GM12801 (cell line): ENCODE results near the gene ZNF106.

Experiments used
- TF ChIP-seq, protein P1 (sequence below): IDR thresholded peaks from one replicate; pipeline ENCODE4 v1.5.1; 2011; ENCODE audit warnings: control low read depth; ENCODE audit not compliant: insufficient read length; ENCODE audit errors: extremely low read depth

The ZNF106 gene

DNA sequence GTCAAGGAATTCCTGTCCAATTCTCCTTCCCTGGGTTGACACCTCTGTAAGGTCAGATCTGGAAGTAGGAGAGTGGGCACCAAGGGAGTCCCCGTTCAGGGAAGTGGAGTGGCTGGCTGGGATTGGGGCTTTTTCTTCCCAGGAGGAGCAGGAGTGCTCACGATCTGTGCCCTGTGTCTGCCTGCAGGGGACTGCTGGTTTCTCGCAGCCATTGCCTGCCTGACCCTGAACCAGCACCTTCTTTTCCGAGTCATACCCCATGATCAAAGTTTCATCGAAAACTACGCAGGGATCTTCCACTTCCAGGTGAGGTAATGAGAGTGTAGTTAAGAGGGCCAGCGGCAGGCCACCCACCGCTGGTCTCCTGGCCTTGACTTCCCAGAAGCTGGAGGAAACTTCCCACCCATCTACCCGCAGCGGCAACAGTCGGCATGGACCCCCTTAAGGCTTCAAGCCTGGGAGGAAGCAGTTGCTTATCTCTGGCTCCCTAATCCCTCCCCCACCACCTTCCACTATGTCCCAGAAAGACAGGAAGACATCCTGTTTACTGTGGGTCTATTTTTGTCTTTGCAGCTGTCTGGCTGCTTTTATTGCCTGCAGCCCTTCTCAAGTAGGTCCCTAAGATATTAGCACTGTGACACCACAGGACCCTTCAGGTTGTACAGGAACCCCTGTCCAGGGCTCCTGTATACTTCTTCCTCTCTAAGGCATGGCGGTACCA, 104.8 kb downstream of the ZNF106 start:
- TF ChIP-seq, protein P1, sequence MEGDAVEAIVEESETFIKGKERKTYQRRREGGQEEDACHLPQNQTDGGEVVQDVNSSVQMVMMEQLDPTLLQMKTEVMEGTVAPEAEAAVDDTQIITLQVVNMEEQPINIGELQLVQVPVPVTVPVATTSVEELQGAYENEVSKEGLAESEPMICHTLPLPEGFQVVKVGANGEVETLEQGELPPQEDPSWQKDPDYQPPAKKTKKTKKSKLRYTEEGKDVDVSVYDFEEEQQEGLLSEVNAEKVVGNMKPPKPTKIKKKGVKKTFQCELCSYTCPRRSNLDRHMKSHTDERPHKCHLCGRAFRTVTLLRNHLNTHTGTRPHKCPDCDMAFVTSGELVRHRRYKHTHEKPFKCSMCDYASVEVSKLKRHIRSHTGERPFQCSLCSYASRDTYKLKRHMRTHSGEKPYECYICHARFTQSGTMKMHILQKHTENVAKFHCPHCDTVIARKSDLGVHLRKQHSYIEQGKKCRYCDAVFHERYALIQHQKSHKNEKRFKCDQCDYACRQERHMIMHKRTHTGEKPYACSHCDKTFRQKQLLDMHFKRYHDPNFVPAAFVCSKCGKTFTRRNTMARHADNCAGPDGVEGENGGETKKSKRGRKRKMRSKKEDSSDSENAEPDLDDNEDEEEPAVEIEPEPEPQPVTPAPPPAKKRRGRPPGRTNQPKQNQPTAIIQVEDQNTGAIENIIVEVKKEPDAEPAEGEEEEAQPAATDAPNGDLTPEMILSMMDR = no peak

DNA sequence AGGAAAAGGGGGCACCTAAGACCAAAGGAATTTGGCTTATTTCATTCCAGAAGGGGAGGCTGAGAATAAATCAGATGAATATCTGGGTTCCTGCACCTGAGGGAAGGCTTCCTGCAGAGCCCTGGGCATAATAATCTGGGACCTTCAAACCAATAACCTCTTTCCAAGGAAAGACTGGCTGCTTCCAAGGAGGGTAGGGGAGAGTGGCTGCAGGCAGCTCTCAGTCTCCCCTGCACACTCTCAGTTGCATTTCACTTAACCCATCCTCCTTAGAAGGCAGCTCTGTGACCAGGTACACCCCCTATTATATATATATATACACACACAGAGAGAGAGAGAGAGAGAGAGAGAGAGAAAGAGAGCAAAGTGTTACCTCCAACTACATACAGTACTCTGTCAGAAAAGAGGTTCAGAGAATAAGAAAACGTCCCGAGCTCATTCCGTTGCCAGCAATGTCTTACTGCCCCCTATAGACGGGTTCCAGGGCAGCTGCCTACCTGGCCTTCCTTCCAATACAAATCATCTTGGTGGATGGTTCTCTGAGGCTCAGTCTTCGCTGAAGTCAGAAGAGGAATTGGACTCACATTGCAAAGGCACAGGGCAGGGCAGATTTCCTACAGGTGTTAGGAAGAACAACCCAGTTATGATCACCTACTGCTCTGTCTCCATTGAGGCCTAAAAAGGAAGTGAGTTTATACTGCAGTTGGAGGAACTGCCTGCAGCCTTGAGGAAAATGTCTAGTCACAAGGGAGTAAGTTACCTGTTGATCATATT, 105.5 kb downstream of the ZNF106 start:
- TF ChIP-seq, protein P1 = no peak

DNA sequence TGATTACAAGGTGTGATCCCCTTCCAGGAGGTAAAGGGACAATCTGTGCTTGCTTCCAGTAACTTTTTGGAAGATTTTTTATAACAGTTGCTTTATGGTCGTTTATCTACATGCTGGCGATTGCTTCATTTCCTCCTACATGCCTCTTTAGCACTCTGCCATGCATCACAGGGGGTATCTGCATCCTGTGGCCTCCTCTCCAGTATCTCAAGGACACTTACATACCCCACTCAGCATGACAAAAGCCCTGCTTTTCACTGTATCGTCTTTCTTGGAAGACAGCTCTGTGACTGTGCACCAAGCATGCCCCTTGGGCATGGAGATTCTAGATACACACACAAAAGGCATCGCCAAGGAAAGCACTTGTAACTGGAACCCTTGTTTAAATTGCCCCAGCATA, 106.3 kb downstream of the ZNF106 start:
- TF ChIP-seq, protein P1 = no peak

DNA sequence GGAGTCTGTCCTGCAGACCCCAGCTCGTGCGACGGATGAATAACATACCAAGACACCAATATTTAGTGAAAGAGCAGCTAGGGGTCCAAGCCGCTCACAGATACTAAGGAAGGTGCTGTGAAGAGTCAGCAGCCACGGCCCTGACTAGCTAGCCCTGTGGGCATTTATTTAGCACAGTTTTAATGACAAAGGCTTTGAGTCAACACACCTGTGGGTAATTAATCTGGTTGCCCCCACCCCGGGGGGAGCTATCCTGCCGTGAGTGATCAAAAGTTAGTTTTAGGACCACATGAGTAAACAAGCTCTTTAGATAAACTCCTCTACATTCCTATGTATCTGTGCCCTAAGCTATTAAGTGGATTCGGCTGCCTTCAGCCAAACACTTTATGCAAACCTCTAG, 112.9 kb downstream of the ZNF106 start:
- TF ChIP-seq, protein P1 = no peak

DNA sequence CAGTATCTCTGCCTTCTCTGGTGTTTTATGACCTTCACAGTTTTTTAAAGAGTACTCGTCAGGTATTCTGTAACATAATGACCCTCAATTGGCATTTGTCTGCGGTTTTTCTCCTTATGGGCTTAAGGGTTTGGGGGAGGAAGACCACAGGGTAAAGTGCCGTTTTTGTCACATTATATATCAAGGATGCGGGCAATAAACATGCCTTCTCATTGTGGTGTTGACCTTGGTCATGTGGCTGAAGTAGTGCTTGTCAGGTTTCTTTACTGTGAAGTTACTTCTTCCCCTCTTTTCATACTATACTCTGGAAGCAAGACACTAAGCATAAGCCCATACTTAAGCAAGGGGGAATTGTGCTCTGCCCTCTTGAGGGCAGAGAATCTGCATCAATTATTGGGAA, 115.0 kb downstream of the ZNF106 start:
- TF ChIP-seq, protein P1 = no peak

DNA sequence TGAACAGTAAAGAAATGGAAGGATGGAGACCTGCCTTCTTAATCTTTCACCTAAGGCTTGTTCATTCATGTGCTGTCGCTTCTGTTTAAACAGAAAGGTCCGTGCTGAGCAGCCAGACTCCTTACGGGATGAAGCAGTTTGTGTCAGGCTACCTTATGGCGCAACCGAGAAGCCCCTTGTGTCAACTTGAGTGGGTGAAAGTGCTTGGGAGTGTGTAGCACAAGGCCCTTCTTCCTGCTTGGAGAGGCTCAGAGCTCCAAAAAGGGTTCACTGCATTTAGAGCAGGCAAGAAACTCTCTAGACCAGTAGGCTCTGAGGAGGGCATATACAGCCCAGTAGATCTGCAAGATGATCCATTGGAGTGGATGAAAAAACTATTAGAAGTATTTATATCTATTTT, 115.7 kb downstream of the ZNF106 start:
- TF ChIP-seq, protein P1 = no peak

DNA sequence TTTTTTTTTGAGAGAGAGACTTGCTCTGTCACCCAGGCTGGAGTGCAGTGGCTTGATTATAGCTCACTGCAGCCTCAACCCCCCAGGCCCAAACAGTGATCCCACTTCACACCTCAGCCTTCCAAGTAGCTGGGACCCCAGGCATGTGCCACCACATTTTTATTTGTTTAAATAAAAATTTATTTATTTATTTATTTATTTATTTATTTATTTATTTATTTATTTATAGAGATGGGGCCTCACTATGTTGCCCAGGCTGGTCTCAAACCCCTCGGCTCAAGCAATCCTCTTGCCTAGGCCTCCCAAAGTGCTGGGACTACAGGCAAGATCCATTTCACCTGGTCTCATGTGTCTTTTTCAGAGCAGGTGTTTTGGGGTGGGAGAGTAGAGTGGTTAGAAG, 116.1 kb downstream of the ZNF106 start:
- TF ChIP-seq, protein P1 = no peak
